H1 (cell line): Measurements from ENCODE around the gene BRD7. TPM values are rescaled to one million over a fixed set of nuclear protein-coding genes. Genes with fewer than 3 reads are reported as not detected.

Experiments
- CTCF ChIA-PET: fragments of 300-600 bp; sonication (Branson Sonifier 250); formaldehyde crosslinking; loops from one replicate; lab custom pipeline; 2021; ENCODE audit not compliant: partially characterized antibody; lab: Charles Lee
- POLR2A ChIA-PET: fragments of 300-600 bp; sonication (Branson Sonifier 250); formaldehyde crosslinking; loops from one replicate; lab custom pipeline; 2021; ENCODE audit warnings: inconsistent platforms; ENCODE audit not compliant: partially characterized antibody; lab: Charles Lee
- DNase-seq, 2 experiments: peaks; one replicate each; pipeline versions ENCODE4 v3.0.0 to v3.0.0-alpha.2; 2010 to 2022; ENCODE audit warnings: low spot score in 2 of 2, low read depth in 1 of 2, mixed read lengths in 1 of 2
- FAIRE-seq: peaks from 2 replicates; lab custom pipeline; 2011; peaks lifted over from hg19 to GRCh38; lab: Jason Lieb, UNC
- H2AFZ ChIP-seq: 2 replicates; pipeline ENCODE4 v1.8.1; 2012; ENCODE audit warnings: low read length, inconsistent platforms
- H2AK5ac ChIP-seq: 2 replicates; pipeline ENCODE4 v1.6.1; 2013; ENCODE audit warnings: low read depth, low read length
- H2BK120ac ChIP-seq: replicated peaks from 2 replicates; pipeline ENCODE3; 2013; ENCODE audit warnings: low read depth, low read length, inconsistent platforms
- H2BK12ac ChIP-seq: 2 replicates; pipeline ENCODE4 v1.6.1; 2013; ENCODE audit warnings: low read depth, low read length
- H2BK15ac ChIP-seq: 2 replicates; pipeline ENCODE4 v1.6.1; 2013; ENCODE audit warnings: low read length
- H2BK20ac ChIP-seq: 2 replicates; pipeline ENCODE4 v1.6.1; 2013; ENCODE audit warnings: low read length
- H2BK5ac ChIP-seq: 2 replicates; pipeline ENCODE4 v1.6.1; 2013; ENCODE audit warnings: low read depth, low read length
- H3K14ac ChIP-seq: 2 replicates; pipeline ENCODE4 v1.6.1; 2013; ENCODE audit warnings: inconsistent platforms; ENCODE audit not compliant: insufficient read length
- H3K18ac ChIP-seq: 2 replicates; pipeline ENCODE4 v1.6.1; 2013; ENCODE audit warnings: low read length; ENCODE audit errors: extremely low read depth
- H3K23ac ChIP-seq: 2 replicates; pipeline ENCODE4 v1.6.1; 2013; ENCODE audit warnings: inconsistent platforms; ENCODE audit not compliant: insufficient read length
- H3K23me2 ChIP-seq: 2 replicates; pipeline ENCODE4 v1.6.1; 2013; ENCODE audit warnings: low read depth, low read length
- H3K27ac ChIP-seq: 2 replicates; pipeline ENCODE4 v1.6.1; 2011; ENCODE audit warnings: low read depth, low read length, inconsistent platforms
- H3K27me3 ChIP-seq, 4 experiments: replicated peaks in 1 of 4; 1 replicate in 1 of 4; 2 replicates in 3 of 4; pipeline versions ENCODE4 v1.6.1 to v1.8.1; 2011 to 2013; ENCODE audit warnings: low read length in 3 of 4, mild to moderate bottlenecking in 3 of 4, inconsistent platforms in 2 of 4, mixed read lengths in 2 of 4, moderate library complexity in 1 of 4; ENCODE audit not compliant: control insufficient read depth in 3 of 4, insufficient read depth in 3 of 4; ENCODE audit errors: extremely low read depth in 1 of 4
- H3K36me3 ChIP-seq, 4 experiments: 2 replicates each; pipeline versions ENCODE4 v1.6.1 to v1.8.1; 2011 to 2013; ENCODE audit warnings: mild to moderate bottlenecking in 4 of 4, low read length in 3 of 4, moderate library complexity in 2 of 4, control low read depth in 1 of 4, inconsistent platforms in 1 of 4; ENCODE audit not compliant: insufficient read depth in 4 of 4, control insufficient read depth in 2 of 4
- H3K4ac ChIP-seq: replicated peaks from 2 replicates; pipeline ENCODE3; 2013; ENCODE audit warnings: low read length, low read depth, mixed read lengths, inconsistent platforms; ENCODE audit not compliant: insufficient read length
- H3K4me1 ChIP-seq, 4 experiments: replicated peaks in 1 of 4; 1 replicate in 1 of 4; 2 replicates in 3 of 4; pipeline versions ENCODE4 v1.6.1 to v1.8.1; 2011 to 2013; ENCODE audit warnings: low read length in 3 of 4, inconsistent platforms in 2 of 4, mixed read lengths in 1 of 4; ENCODE audit not compliant: insufficient read depth in 4 of 4, control insufficient read depth in 3 of 4
- H3K4me2 ChIP-seq, 2 experiments: 2 replicates each; pipeline versions ENCODE4 v1.6.1 to v1.8.1; 2011 to 2013; ENCODE audit warnings: low read depth in 2 of 2, low read length in 2 of 2, control low read depth in 1 of 2, inconsistent platforms in 1 of 2, mild to moderate bottlenecking in 1 of 2; ENCODE audit not compliant: insufficient read depth in 1 of 2
- H3K4me3 ChIP-seq, 4 experiments: fragments of 200-600, 300-600 bp in 1 of 4; sonication (generic), shearing (Covaris generic), sonication (Bioruptor Twin) in 1 of 4; 2 replicates each; pipeline versions ENCODE4 v1.5.1 to v1.8.1; 2011 to 2016; ENCODE audit warnings: low read length in 4 of 4, low read depth in 3 of 4, control low read depth in 2 of 4, inconsistent platforms in 2 of 4, mild to moderate bottlenecking in 2 of 4, mixed read lengths in 1 of 4, moderate library complexity in 1 of 4; ENCODE audit not compliant: insufficient read depth in 2 of 4; ENCODE audit errors: extremely low read depth in 1 of 4
- H3K56ac ChIP-seq: replicated peaks from 2 replicates; pipeline ENCODE3; 2013; ENCODE audit warnings: low read depth, mild to moderate bottlenecking, mixed read lengths, low read length, inconsistent platforms; ENCODE audit not compliant: insufficient read length
- H3K79me1 ChIP-seq: 2 replicates; pipeline ENCODE4 v1.6.1; 2013; ENCODE audit warnings: low read depth, low read length, control low read depth
- H3K79me2 ChIP-seq, 2 experiments: 2 replicates each; pipeline versions ENCODE4 v1.6.1 to v1.8.1; 2012 to 2013; ENCODE audit warnings: low read length in 2 of 2, mild to moderate bottlenecking in 2 of 2, inconsistent platforms in 1 of 2; ENCODE audit not compliant: insufficient read depth in 2 of 2, control insufficient read depth in 1 of 2
- H3K9ac ChIP-seq, 4 experiments: replicated peaks in 1 of 4; 1 replicate in 1 of 4; 2 replicates in 3 of 4; pipeline versions ENCODE4 v1.6.1 to v1.8.1; 2011 to 2013; ENCODE audit warnings: low read depth in 3 of 4, low read length in 3 of 4, control low read depth in 2 of 4, mild to moderate bottlenecking in 2 of 4, moderate library complexity in 2 of 4, inconsistent platforms in 1 of 4; ENCODE audit errors: extremely low read depth in 1 of 4
- H3K9me3 ChIP-seq, 2 experiments: 2 replicates each; pipeline versions ENCODE4 v1.6.1 to v1.8.1; 2012 to 2013; ENCODE audit warnings: mild to moderate bottlenecking in 2 of 2, moderate library complexity in 2 of 2, control low read depth in 1 of 2, inconsistent platforms in 1 of 2, low read depth in 1 of 2, low read length in 1 of 2, mixed read lengths in 1 of 2; ENCODE audit not compliant: insufficient read depth in 2 of 2
- H4K20me1 ChIP-seq, 2 experiments: replicated peaks in 1 of 2; 2 replicates each; pipeline versions ENCODE3 to v1.8.1; 2011 to 2013; ENCODE audit warnings: inconsistent platforms in 2 of 2, low read length in 2 of 2, mild to moderate bottlenecking in 1 of 2; ENCODE audit not compliant: insufficient read depth in 2 of 2, control insufficient read depth in 1 of 2
- H4K5ac ChIP-seq: 2 replicates; pipeline ENCODE4 v1.6.1; 2013; ENCODE audit warnings: low read length, low read depth, mixed read lengths, inconsistent platforms; ENCODE audit not compliant: insufficient read length
- H4K8ac ChIP-seq: 2 replicates; pipeline ENCODE4 v1.8.0; 2013; ENCODE audit warnings: mild to moderate bottlenecking, moderate library complexity, low read length, inconsistent platforms; ENCODE audit not compliant: insufficient read depth; ENCODE audit errors: extremely low read depth
- H4K91ac ChIP-seq: replicated peaks from 2 replicates; pipeline ENCODE3; 2013; ENCODE audit warnings: low read length, mixed read lengths, inconsistent platforms; ENCODE audit not compliant: insufficient read length
- CTBP2 ChIP-seq: IDR thresholded peaks from 2 replicates; pipeline ENCODE4 v1.7.0; 2011; ENCODE audit warnings: borderline replicate concordance, mild to moderate bottlenecking, moderate library complexity, mixed read lengths, low read length; ENCODE audit not compliant: insufficient read depth, insufficient read length
- GTF2F1 ChIP-seq: IDR thresholded peaks from 2 replicates; pipeline ENCODE4 v1.6.1; 2012; ENCODE audit warnings: low read depth, low read length, improper control_type of control experiment, borderline replicate concordance
- SIRT6 ChIP-seq: IDR thresholded peaks from one replicate; pipeline ENCODE4 v1.7.1; 2012; ENCODE audit warnings: low read length, inconsistent platforms
- SIX5 ChIP-seq: IDR thresholded peaks from 2 replicates; pipeline ENCODE4 v1.6.1; 2011; ENCODE audit warnings: mild to moderate bottlenecking, low read depth, low read length
- WGBS, 2 experiments: shearing (Covaris generic) in 1 of 2; methylation state at CpG; one replicate each; pipeline versions ENCODE4 v1.1.6 to v1.1.7; 2013 to 2015; ENCODE audit warnings: low lambda C conversion rate in 2 of 2, mixed read lengths in 2 of 2, inconsistent platforms in 1 of 2, low coverage in 1 of 2, missing lambda C conversion rate in 1 of 2; ENCODE audit not compliant: insufficient replicate concordance in 2 of 2, insufficient coverage in 1 of 2, insufficient read length in 1 of 2; ENCODE audit errors: extremely low coverage in 1 of 2, missing lambda C conversion rate in 1 of 2; 5-methylcytosine and 5-hydroxymethylcytosine counted together
- polyA plus RNA-seq, 7 experiments: library from polyadenylated mRNA; depleted of rRNA in 3 of 7; stranded (reverse) in 5 of 7; unstranded in 2 of 7; fragments of >200 nt in 5 of 7; fragments of 200-250 nt in 2 of 7; gene quantifications; 1 replicate in 5 of 7; 2 replicates in 1 of 7; 4 replicates in 1 of 7; pipeline versions ENCODE4 v1.2.1 to v1.2.3, GENCODE V29; 2011 to 2013; ENCODE audit warnings: missing spikeins in 2 of 7, mixed read lengths in 2 of 7
- total RNA-seq: library from RNA; stranded (reverse); fragmentation: NEBNext Ultra II Directional; extraction: Animal tissue kit (Norgen Biotek cat#: 25700); gene quantifications from 2 replicates; pipeline ENCODE4 v1.2.1, GENCODE V29; 2021

The BRD7 gene
- total and polyA plus RNA-seq, 2 of the 8 experiments (the other 6 are each of a cell fraction or from before 2014, with no cell fraction given): 42.5 to 120 TPM

DNA sequence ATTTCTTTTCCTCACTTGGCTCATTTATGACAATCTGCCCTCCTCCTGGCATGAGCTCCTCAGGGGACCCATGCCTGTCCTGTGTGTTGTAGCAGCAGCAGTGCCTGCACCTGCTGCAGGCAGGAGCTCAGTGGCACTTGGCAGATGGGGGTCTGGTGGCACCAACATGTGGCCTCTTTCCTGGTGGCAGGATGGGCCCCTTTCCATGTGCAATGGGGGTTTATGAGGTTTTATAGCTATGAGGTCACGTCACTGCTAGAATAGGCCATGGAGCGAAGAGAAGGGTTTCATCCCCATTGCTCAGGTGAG lies 95.5 kb downstream of the BRD7 start:
- no peak for TF ChIP-seq GTF2F1
- no peak for TF ChIP-seq SIX5
- no peak for TF ChIP-seq SIRT6
- no peak for TF ChIP-seq CTBP2
- Histone ChIP-seq H3K4me2 (no peak overlapping the region), H3K23me2 (no peaks in the 10 kb centered on the region), H3K56ac (no peak overlapping the region), H3K27ac (no peak overlapping the region), H3K14ac (no peak overlapping the region), H3K23ac (no peak overlapping the region), H3K9ac (no peak overlapping the region), H3K4ac (no peak overlapping the region), H3K79me1 (0 out of 2 replicates have a peak, but pooled peaks cover 3% of the 10 kb centered on the region), H2BK12ac (no peak overlapping the region), H2AK5ac (no peak overlapping the region), H4K20me1 (peaks cover 0 to 2% of the 10 kb centered on the region in 2 experiments), H3K79me2 (no peaks in the 10 kb centered on the region), H2BK120ac (no peak overlapping the region), H3K18ac (no peak overlapping the region), H3K9me3 (no peaks in the 10 kb centered on the region), H2BK20ac (no peak overlapping the region), H2BK5ac (no peak overlapping the region; the same call in 1 of the 2 replicates), H4K8ac (no peak overlapping the region), H3K27me3 (no peaks in the 10 kb centered on the region), H3K4me1 (no peaks in the 10 kb centered on the region), H4K91ac (no peak overlapping the region), H3K4me3 (no peak overlapping the region), H2AFZ (no peak overlapping the region), H3K36me3 (no peaks in the 10 kb centered on the region), H2BK15ac (no peak overlapping the region), H4K5ac (no peak overlapping the region)
- DNase-seq (no peak), FAIRE-seq (no peak)
- 100% methylated on average over 2 of the region's 2 CpGs; no CpG with 5 or more reads in 1 of the 2 experiments for WGBS, 2 experiments
- ChIA-PET POLR2A (interaction anchor here (1.4 kb wide), 1 partner anchor 39 kb away, joined by 4 read pairs; no protein-coding TSS in a partner anchor), CTCF (interaction anchor here (1.0 to 2.9 kb wide), 5 partner anchors 11 to 320 kb away, joined by 3 to 13 read pairs (median 4); no protein-coding TSS in a partner anchor)
